ENCODE data around the gene TLR7. TPM values are rescaled to one million over a fixed set of nuclear protein-coding genes. Genes with fewer than 3 reads are reported as not detected.

The TLR7 gene
- total RNA-seq, 4 donors from 2014 or later, result 0.27 to 1.3 (median 0.49) TPM

- Histone ChIP-seq H3K36me3 (no peaks in the 10 kb centered on the region), H3K27me3 (no peaks in the 10 kb centered on the region), H3K4me1 (no peaks in the 10 kb centered on the region), H3K27ac (peak overlapping the region in 2 of 4 donors; percentile 25 to 35), H3K9me3 (no peaks in the 10 kb centered on the region), H3K4me3 (no peak overlapping the region)
- 19 to 44% methylated on average over 5 to 6 of the region's 8 CpGs for WGBS, 2 donors (ENCODE audit: low coverage in 1 of 2)
- TF ChIP-seq POLR2A (IDR thresholded peaks at IDR 0.05) (no peak), POLR2AphosphoS5 (IDR thresholded peaks at IDR 0.05) (no peak), EP300 (IDR thresholded peaks at IDR 0.05) (no peak), CTCF (IDR thresholded peaks at IDR 0.05) (no peak)
- ATAC-seq, result no peak
These were observed 10.5 kb downstream of the TLR7 start for GRCh38 chrX:12877386-12877785.

GRCh38 chrX:12878536-12878935, 11.7 kb downstream of the TLR7 start:
- H3K4me1 ChIP-seq, result no peaks in the 10 kb centered on the region
- H3K36me3 ChIP-seq, result no peaks in the 10 kb centered on the region
- ATAC-seq, result no peak
- H3K27me3 ChIP-seq, result no peaks in the 10 kb centered on the region
- TF ChIP-seq POLR2AphosphoS5 (IDR thresholded peaks at IDR 0.05) (no peak), POLR2A (IDR thresholded peaks at IDR 0.05) (no peak), CTCF (IDR thresholded peaks at IDR 0.05) (no peak), EP300 (IDR thresholded peaks at IDR 0.05) (no peak)
- WGBS, 2 donors (ENCODE audit: low coverage in 1 of 2), result 86% methylated on average over 1 of the region's 1 CpG; no CpG with 5 or more reads in 1 of the 2 donors
- H3K9me3 ChIP-seq, result no peaks in the 10 kb centered on the region
- H3K27ac ChIP-seq, result no peak overlapping the region
- no peak overlapping the region for H3K4me3 ChIP-seq

GRCh38 chrX:12881914-12882313, 15.0 kb downstream of the TLR7 start:
- Histone ChIP-seq H3K9me3 (no peaks in the 10 kb centered on the region), H3K4me3 (no peak overlapping the region), H3K27ac (no peak overlapping the region), H3K27me3 (no peaks in the 10 kb centered on the region), H3K4me1 (no peaks in the 10 kb centered on the region), H3K36me3 (no peaks in the 10 kb centered on the region)
- no peak for ATAC-seq
- TF ChIP-seq EP300 (IDR thresholded peaks at IDR 0.05) (no peak), CTCF (IDR thresholded peaks at IDR 0.05) (no peak)
- 50 to 82% methylated on average over 1 to 2 of the region's 2 CpGs for WGBS, 2 donors (ENCODE audit: low coverage in 1 of 2)

GRCh38 chrX:12885508-12885907, 18.6 kb downstream of the TLR7 start:
- H3K4me1 ChIP-seq, result no peaks in the 10 kb centered on the region
- no peaks in the 10 kb centered on the region for H3K36me3 ChIP-seq
- TF ChIP-seq EP300 (IDR thresholded peaks at IDR 0.05), result no peak
- no peak for TF ChIP-seq CTCF (IDR thresholded peaks at IDR 0.05)
- no peak for TF ChIP-seq POLR2AphosphoS5 (IDR thresholded peaks at IDR 0.05)
- TF ChIP-seq POLR2A (IDR thresholded peaks at IDR 0.05), result no peak
- no peaks in the 10 kb centered on the region for H3K9me3 ChIP-seq
- no peaks in the 10 kb centered on the region for H3K27me3 ChIP-seq
- WGBS, 2 donors (ENCODE audit: low coverage in 1 of 2), result 82% methylated on average over 4 of the region's 5 CpGs; no CpG with 5 or more reads in 1 of the 2 donors
- H3K4me3 ChIP-seq, result no peak overlapping the region
- ATAC-seq, result no peak
- H3K27ac ChIP-seq, result no peak overlapping the region

- ATAC-seq, result no peak
- WGBS, 2 donors (ENCODE audit: low coverage in 1 of 2), result 87% methylated on average over 3 of the region's 3 CpGs
- no peak for TF ChIP-seq POLR2AphosphoS5 (IDR thresholded peaks at IDR 0.05)
- Histone ChIP-seq H3K4me3 (no peak overlapping the region), H3K27ac (no peak overlapping the region), H3K9me3 (no peaks in the 10 kb centered on the region), H3K36me3 (no peaks in the 10 kb centered on the region), H3K4me1 (no peaks in the 10 kb centered on the region), H3K27me3 (no peaks in the 10 kb centered on the region)
These were observed 19.7 kb downstream of the TLR7 start for GRCh38 chrX:12886545-12886944.

Measured in gastroesophageal sphincter (tissue), 4 donors.